ENCODE data around the gene TMCO1. TPM values are rescaled to one million over a fixed set of nuclear protein-coding genes. Genes with fewer than 3 reads are reported as not detected.
"Not testable (repeated sequence)": the region's sequence is repeated elsewhere in the genome, so short reads cannot be mapped to it uniquely, and the experiment has no call there.

TMCO1 gene
- total RNA-seq, 4 donors from 2014 or later, result 31.5 to 65.5 (median 45.5) TPM

GRCh38 chr1:165734906-165735305 is 33.8 kb downstream of the TMCO1 start:
- 51 to 64% methylated on average over 3 of the region's 3 CpGs for WGBS, 2 donors
- no peak for DNase-seq (ENCODE audit: low spot score in 2 of 2)
- H3K36me3 ChIP-seq, result peaks cover 0 to 65% (median 7%) of the 10 kb centered on the region in 3 donors
- no peak overlapping the region for H3K27ac ChIP-seq
- H3K27me3 ChIP-seq, result no peaks in the 10 kb centered on the region
- H3K9me3 ChIP-seq, result no peaks in the 10 kb centered on the region
- no peak overlapping the region for H3K4me3 ChIP-seq
- peaks cover 0 to 7% (median 0%) of the 10 kb centered on the region in 4 donors for H3K4me1 ChIP-seq
- TF ChIP-seq POLR2A (IDR thresholded peaks at IDR 0.05) (no peak), EP300 (IDR thresholded peaks at IDR 0.05) (no peak)
- TF ChIP-seq, protein P1, sequence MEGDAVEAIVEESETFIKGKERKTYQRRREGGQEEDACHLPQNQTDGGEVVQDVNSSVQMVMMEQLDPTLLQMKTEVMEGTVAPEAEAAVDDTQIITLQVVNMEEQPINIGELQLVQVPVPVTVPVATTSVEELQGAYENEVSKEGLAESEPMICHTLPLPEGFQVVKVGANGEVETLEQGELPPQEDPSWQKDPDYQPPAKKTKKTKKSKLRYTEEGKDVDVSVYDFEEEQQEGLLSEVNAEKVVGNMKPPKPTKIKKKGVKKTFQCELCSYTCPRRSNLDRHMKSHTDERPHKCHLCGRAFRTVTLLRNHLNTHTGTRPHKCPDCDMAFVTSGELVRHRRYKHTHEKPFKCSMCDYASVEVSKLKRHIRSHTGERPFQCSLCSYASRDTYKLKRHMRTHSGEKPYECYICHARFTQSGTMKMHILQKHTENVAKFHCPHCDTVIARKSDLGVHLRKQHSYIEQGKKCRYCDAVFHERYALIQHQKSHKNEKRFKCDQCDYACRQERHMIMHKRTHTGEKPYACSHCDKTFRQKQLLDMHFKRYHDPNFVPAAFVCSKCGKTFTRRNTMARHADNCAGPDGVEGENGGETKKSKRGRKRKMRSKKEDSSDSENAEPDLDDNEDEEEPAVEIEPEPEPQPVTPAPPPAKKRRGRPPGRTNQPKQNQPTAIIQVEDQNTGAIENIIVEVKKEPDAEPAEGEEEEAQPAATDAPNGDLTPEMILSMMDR (IDR thresholded peaks at IDR 0.05), result no peak

DNA sequence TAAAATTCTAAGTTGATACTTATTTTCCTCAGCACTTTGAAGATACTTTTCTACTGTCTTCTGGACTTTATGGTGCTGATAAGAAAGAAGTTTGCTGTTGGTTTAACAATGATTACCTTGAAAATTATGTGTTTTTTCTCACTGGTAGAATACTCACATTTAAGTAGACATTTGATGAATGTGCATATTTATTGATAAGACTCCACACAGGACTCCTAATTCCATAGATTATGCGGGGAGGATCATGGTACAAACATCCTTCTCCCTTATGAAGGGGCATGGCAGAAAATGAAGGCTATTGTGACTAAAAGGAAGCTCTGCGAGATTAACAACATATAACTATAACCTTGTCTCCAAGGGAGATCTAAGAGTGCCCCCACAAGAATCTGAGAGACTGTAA is 41.8 kb downstream of the TMCO1 start:
- DNase-seq (ENCODE audit: low spot score in 2 of 2), result no peak
- Histone ChIP-seq H3K9me3 (no peaks in the 10 kb centered on the region), H3K27me3 (no peaks in the 10 kb centered on the region), H3K4me1 (no peaks in the 10 kb centered on the region), H3K36me3 (peaks cover 0 to 47% (median 11%) of the 10 kb centered on the region in 3 donors), H3K27ac (no peak overlapping the region), H3K4me3 (no peak overlapping the region)
- 97 to 98% methylated on average over 2 of the region's 2 CpGs for WGBS, 2 donors
- TF ChIP-seq, protein P1 (IDR thresholded peaks at IDR 0.05), result no peak
- TF ChIP-seq EP300 (IDR thresholded peaks at IDR 0.05) (no peak), POLR2A (IDR thresholded peaks at IDR 0.05) (no peak)

GRCh38 chr1:165726169-165726568 is 42.5 kb downstream of the TMCO1 start:
- H3K36me3 ChIP-seq, result peaks cover 0 to 47% (median 11%) of the 10 kb centered on the region in 3 donors
- TF ChIP-seq EP300 (IDR thresholded peaks at IDR 0.05) (no peak), POLR2A (IDR thresholded peaks at IDR 0.05) (no peak)
- TF ChIP-seq, protein P1 (IDR thresholded peaks at IDR 0.05), result no peak
- WGBS, 2 donors, result 79 to 81% methylated on average over 2 of the region's 2 CpGs

DNA sequence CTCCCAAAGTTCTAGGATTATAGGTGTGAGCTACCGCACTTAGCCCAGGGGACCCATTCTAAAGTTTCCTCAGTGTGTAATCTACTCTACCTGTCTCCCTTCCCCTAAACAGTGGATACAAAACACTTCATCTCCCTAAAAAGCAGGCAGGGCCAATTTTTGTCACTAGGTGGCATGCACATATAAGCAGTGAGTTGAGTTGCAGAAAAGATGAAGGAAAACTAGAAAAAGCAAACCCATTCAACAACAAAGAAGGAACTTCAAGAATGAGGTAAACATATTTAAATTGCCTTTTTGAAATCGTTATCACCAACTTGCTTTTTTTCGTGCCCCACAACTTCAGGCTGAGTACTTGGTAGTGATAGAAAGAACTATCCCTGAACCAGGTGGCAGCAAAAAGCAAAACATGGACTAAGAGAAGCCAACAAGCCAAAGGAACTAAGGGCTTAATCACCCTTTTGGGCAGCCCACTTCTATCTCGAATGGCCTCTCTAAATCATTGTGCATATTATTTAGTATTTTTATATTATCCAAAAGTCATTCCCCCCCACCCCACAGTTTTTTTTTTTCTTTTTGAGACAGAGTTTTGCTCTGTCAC is 50.7 kb downstream of the TMCO1 start:
- 23 to 25% methylated on average over 4 of the region's 4 CpGs for WGBS, 2 donors
- H3K36me3 ChIP-seq, result no peaks in the 10 kb centered on the region
- TF ChIP-seq POLR2A (IDR thresholded peaks at IDR 0.05), result no peak
- TF ChIP-seq, protein P1 (IDR thresholded peaks at IDR 0.05), result peak; percentile 53 to 64 (median 54)
- no peak overlapping the region for H3K4me3 ChIP-seq
- DNase-seq (ENCODE audit: low spot score in 2 of 2), result peak in 1 of 2 donors; percentile 72
- H3K27ac ChIP-seq, result no peak overlapping the region
- H3K4me1 ChIP-seq, result peaks cover 0 to 5% (median 0%) of the 10 kb centered on the region in 4 donors
- no peaks in the 10 kb centered on the region for H3K9me3 ChIP-seq
- H3K27me3 ChIP-seq, result no peaks in the 10 kb centered on the region

More at GRCh38 chr1:165726169-165726568, 42.5 kb downstream of the TMCO1 start:
- no peak overlapping the region for H3K27ac ChIP-seq
- H3K27me3 ChIP-seq, result no peaks in the 10 kb centered on the region
- H3K4me1 ChIP-seq, result no peaks in the 10 kb centered on the region
- H3K9me3 ChIP-seq, result no peaks in the 10 kb centered on the region
- DNase-seq (ENCODE audit: low spot score in 2 of 2), result no peak
- no peak overlapping the region for H3K4me3 ChIP-seq

- not testable (repeated sequence) for H3K36me3 ChIP-seq; H3K27ac ChIP-seq; H3K4me1 ChIP-seq; H3K4me3 ChIP-seq; H3K27me3 ChIP-seq; DNase-seq (ENCODE audit: low spot score in 2 of 2); H3K9me3 ChIP-seq
- 91 to 97% methylated on average over 8 of the region's 8 CpGs for WGBS, 2 donors
Observed at GRCh38 chr1:165716265-165717051, 52.2 kb downstream of the TMCO1 start.
